ENCODE data around the gene WRNIP1. TPM values are rescaled to one million over a fixed set of nuclear protein-coding genes. Genes with fewer than 3 reads are reported as not detected.

WRNIP1 gene
- total and polyA plus RNA-seq, 2 of the 13 experiments (the other 11 are each of a cell fraction or from before 2014, with no cell fraction given): 77.7 to 90.3 TPM

GRCh38 chr6:2764610-2765165 is 505 bp upstream of the WRNIP1 start (continued):
- TF ChIP-seq HMGXB3 (CRISPR knock-in tag; IDR thresholded peaks at IDR 0.05; ENCODE audit: borderline replicate concordance) (peak; percentile 43; the same call in 1 of the 2 replicates), ZNF646 (CRISPR knock-in tag; IDR thresholded peaks at IDR 0.05) (no peak), RERE (CRISPR knock-in tag; IDR thresholded peaks at IDR 0.05; ENCODE audit: low read depth) (no peak), ZNF777 (CRISPR knock-in tag; IDR thresholded peaks at IDR 0.05) (no peak), ZBTB7A (CRISPR knock-in tag; IDR thresholded peaks at IDR 0.05) (no peak), DNMT3B (CRISPR knock-in tag; conservative IDR thresholded peaks at IDR 0.05) (0 out of 2 replicates have a peak, but pooled peaks have one; percentile 51), ZBTB1 (CRISPR knock-in tag; IDR thresholded peaks at IDR 0.05; ENCODE audit: borderline replicate concordance) (no peak), ZFP36 (IDR thresholded peaks at IDR 0.05; ENCODE audit: borderline replicate concordance, low read depth, low read length, partially characterized antibody) (no peak), ZNF367 (CRISPR knock-in tag; IDR thresholded peaks at IDR 0.05; ENCODE audit: borderline replicate concordance) (no peak)

Data from HepG2 (cell line).